Measurements from ENCODE around the gene SLC28A2.

Gene SLC28A2

GRCh38 chr15:45326741-45327140, 74.7 kb downstream of the SLC28A2 start:
- no peak for DNase-seq
